Measurements from ENCODE around the gene ZC3H7A.

Gene ZC3H7A

DNA sequence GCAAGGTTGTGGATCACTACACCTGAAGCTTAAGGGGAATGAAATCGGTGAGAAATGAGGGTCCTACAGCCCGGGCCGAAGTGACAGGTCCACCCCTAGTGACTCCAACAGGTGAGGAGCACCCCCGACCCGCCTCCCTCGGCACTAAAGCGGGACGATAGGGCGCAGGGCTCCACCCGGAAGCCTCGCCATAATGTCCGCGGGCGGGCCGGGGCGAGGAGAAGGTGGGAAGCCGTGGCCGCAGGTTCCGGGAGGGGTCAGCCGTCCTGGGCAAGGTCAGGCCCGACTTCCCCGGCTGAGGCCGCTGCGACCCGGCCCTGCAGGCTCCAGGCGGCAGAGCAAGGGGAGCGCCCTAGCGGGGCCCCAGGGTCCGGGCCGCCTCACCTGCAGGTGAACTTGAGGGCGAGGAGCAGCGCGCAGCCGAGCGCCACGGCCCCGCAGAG lies 54.9 kb downstream of the ZC3H7A start (continued):
- no peak for TF ChIP-seq ZNF701 (tag by site-specific recombination; IDR thresholded peaks at IDR 0.05)
- TF ChIP-seq, protein P1, sequence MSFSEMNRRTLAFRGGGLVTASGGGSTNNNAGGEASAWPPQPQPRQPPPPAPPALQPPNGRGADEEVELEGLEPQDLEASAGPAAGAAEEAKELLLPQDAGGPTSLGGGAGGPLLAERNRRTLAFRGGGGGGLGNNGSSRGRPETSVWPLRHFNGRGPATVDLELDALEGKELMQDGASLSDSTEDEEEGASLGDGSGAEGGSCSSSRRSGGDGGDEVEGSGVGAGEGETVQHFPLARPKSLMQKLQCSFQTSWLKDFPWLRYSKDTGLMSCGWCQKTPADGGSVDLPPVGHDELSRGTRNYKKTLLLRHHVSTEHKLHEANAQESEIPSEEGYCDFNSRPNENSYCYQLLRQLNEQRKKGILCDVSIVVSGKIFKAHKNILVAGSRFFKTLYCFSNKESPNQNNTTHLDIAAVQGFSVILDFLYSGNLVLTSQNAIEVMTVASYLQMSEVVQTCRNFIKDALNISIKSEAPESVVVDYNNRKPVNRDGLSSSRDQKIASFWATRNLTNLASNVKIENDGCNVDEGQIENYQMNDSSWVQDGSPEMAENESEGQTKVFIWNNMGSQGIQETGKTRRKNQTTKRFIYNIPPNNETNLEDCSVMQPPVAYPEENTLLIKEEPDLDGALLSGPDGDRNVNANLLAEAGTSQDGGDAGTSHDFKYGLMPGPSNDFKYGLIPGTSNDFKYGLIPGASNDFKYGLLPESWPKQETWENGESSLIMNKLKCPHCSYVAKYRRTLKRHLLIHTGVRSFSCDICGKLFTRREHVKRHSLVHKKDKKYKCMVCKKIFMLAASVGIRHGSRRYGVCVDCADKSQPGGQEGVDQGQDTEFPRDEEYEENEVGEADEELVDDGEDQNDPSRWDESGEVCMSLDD (tag by site-specific recombination; IDR thresholded peaks at IDR 0.05): no peak
- TF ChIP-seq SP2 (tag by site-specific recombination; IDR thresholded peaks at IDR 0.05): peak; percentile 79
- TF ChIP-seq WT1 (tag by site-specific recombination; IDR thresholded peaks at IDR 0.05): no peak
- TF ChIP-seq BCL11A (tag by site-specific recombination; IDR thresholded peaks at IDR 0.05; ENCODE audit: low read depth): no peak
- no peak for TF ChIP-seq ZNF350 (tag by site-specific recombination; IDR thresholded peaks at IDR 0.05)
- TF ChIP-seq EGR2 (tag by site-specific recombination; IDR thresholded peaks at IDR 0.05; ENCODE audit: low read depth): no peak; the same call in 1 of the 2 replicates
- TF ChIP-seq, protein P2, sequence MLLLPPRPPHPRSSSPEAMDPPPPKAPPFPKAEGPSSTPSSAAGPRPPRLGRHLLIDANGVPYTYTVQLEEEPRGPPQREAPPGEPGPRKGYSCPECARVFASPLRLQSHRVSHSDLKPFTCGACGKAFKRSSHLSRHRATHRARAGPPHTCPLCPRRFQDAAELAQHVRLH (tag by site-specific recombination; IDR thresholded peaks at IDR 0.05): peak; percentile 1; the same call in 1 of the 2 replicates
- TF ChIP-seq, protein P3, sequence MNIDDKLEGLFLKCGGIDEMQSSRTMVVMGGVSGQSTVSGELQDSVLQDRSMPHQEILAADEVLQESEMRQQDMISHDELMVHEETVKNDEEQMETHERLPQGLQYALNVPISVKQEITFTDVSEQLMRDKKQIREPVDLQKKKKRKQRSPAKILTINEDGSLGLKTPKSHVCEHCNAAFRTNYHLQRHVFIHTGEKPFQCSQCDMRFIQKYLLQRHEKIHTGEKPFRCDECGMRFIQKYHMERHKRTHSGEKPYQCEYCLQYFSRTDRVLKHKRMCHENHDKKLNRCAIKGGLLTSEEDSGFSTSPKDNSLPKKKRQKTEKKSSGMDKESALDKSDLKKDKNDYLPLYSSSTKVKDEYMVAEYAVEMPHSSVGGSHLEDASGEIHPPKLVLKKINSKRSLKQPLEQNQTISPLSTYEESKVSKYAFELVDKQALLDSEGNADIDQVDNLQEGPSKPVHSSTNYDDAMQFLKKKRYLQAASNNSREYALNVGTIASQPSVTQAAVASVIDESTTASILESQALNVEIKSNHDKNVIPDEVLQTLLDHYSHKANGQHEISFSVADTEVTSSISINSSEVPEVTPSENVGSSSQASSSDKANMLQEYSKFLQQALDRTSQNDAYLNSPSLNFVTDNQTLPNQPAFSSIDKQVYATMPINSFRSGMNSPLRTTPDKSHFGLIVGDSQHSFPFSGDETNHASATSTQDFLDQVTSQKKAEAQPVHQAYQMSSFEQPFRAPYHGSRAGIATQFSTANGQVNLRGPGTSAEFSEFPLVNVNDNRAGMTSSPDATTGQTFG (tag by site-specific recombination; IDR thresholded peaks at IDR 0.05; ENCODE audit: borderline replicate concordance): no peak
- TF ChIP-seq, protein P4, sequence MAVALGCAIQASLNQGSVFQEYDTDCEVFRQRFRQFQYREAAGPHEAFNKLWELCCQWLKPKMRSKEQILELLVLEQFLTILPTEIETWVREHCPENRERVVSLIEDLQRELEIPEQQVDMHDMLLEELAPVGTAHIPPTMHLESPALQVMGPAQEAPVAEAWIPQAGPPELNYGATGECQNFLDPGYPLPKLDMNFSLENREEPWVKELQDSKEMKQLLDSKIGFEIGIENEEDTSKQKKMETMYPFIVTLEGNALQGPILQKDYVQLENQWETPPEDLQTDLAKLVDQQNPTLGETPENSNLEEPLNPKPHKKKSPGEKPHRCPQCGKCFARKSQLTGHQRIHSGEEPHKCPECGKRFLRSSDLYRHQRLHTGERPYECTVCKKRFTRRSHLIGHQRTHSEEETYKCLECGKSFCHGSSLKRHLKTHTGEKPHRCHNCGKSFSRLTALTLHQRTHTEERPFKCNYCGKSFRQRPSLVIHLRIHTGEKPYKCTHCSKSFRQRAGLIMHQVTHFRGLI (tag by site-specific recombination; IDR thresholded peaks at IDR 0.05): no peak
- TF ChIP-seq ZNF10 (tag by site-specific recombination; IDR thresholded peaks at IDR 0.05): 0 out of 2 replicates have a peak, but pooled peaks have one; percentile 33
- TF ChIP-seq KLF9 (tag by site-specific recombination; IDR thresholded peaks at IDR 0.05; ENCODE audit: low read depth): peak; percentile 30
- peak; percentile 15; the same call in 1 of the 2 replicates for TF ChIP-seq ZFP37 (tag by site-specific recombination; IDR thresholded peaks at IDR 0.05)
- TF ChIP-seq ZSCAN23 (tag by site-specific recombination; IDR thresholded peaks at IDR 0.05): 0 out of 2 replicates have a peak, but pooled peaks have one; percentile 7
- TF ChIP-seq ZNF394 (tag by site-specific recombination; IDR thresholded peaks at IDR 0.05; ENCODE audit: borderline replicate concordance): 0 out of 2 replicates have a peak, but pooled peaks have one; percentile 4
- no peak for TF ChIP-seq ZNF146 (tag by site-specific recombination; IDR thresholded peaks at IDR 0.05)
- TF ChIP-seq, protein P5, sequence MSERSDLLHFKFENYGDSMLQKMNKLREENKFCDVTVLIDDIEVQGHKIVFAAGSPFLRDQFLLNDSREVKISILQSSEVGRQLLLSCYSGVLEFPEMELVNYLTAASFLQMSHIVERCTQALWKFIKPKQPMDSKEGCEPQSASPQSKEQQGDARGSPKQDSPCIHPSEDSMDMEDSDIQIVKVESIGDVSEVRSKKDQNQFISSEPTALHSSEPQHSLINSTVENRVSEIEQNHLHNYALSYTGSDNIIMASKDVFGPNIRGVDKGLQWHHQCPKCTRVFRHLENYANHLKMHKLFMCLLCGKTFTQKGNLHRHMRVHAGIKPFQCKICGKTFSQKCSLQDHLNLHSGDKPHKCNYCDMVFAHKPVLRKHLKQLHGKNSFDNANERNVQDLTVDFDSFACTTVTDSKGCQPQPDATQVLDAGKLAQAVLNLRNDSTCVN (tag by site-specific recombination; optimal IDR thresholded peaks at IDR 0.05): peak; percentile 66
- TF ChIP-seq SCRT1 (tag by site-specific recombination; IDR thresholded peaks at IDR 0.05; ENCODE audit: borderline replicate concordance): peak; percentile 67; the same call in 1 of the 2 replicates
- no peak for TF ChIP-seq ZNF16 (tag by site-specific recombination; IDR thresholded peaks at IDR 0.05; ENCODE audit: low read depth)
- no peak for TF ChIP-seq SALL2 (tag by site-specific recombination; IDR thresholded peaks at IDR 0.05; ENCODE audit: borderline replicate concordance)
- no peak for TF ChIP-seq ZIC2 (tag by site-specific recombination; IDR thresholded peaks at IDR 0.05)
- TF ChIP-seq, protein P6, sequence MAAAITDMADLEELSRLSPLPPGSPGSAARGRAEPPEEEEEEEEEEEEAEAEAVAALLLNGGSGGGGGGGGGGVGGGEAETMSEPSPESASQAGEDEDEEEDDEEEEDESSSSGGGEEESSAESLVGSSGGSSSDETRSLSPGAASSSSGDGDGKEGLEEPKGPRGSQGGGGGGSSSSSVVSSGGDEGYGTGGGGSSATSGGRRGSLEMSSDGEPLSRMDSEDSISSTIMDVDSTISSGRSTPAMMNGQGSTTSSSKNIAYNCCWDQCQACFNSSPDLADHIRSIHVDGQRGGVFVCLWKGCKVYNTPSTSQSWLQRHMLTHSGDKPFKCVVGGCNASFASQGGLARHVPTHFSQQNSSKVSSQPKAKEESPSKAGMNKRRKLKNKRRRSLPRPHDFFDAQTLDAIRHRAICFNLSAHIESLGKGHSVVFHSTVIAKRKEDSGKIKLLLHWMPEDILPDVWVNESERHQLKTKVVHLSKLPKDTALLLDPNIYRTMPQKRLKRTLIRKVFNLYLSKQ (tag by site-specific recombination; IDR thresholded peaks at IDR 0.05; ENCODE audit: borderline replicate concordance): no peak
- TF ChIP-seq ZBTB20 (tag by site-specific recombination; IDR thresholded peaks at IDR 0.05): peak; percentile 61; the same call in 1 of the 2 replicates
- no peak for TF ChIP-seq ZNF629 (tag by site-specific recombination; IDR thresholded peaks at IDR 0.05)
- peak; percentile 53 for TF ChIP-seq ZNF335 (tag by site-specific recombination; conservative IDR thresholded peaks at IDR 0.05)
- TF ChIP-seq, protein P7, sequence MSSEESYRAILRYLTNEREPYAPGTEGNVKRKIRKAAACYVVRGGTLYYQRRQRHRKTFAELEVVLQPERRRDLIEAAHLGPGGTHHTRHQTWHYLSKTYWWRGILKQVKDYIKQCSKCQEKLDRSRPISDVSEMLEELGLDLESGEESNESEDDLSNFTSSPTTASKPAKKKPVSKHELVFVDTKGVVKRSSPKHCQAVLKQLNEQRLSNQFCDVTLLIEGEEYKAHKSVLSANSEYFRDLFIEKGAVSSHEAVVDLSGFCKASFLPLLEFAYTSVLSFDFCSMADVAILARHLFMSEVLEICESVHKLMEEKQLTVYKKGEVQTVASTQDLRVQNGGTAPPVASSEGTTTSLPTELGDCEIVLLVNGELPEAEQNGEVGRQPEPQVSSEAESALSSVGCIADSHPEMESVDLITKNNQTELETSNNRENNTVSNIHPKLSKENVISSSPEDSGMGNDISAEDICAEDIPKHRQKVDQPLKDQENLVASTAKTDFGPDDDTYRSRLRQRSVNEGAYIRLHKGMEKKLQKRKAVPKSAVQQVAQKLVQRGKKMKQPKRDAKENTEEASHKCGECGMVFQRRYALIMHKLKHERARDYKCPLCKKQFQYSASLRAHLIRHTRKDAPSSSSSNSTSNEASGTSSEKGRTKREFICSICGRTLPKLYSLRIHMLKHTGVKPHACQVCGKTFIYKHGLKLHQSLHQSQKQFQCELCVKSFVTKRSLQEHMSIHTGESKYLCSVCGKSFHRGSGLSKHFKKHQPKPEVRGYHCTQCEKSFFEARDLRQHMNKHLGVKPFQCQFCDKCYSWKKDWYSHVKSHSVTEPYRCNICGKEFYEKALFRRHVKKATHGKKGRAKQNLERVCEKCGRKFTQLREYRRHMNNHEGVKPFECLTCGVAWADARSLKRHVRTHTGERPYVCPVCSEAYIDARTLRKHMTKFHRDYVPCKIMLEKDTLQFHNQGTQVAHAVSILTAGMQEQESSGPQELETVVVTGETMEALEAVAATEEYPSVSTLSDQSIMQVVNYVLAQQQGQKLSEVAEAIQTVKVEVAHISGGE (tag by site-specific recombination; conservative IDR thresholded peaks at IDR 0.05; ENCODE audit: low read depth): peak; percentile 58; the same call in 1 of the 2 replicates
- no peak for TF ChIP-seq TCF7L2 (IDR thresholded peaks at IDR 0.05; ENCODE audit: borderline replicate concordance, low read depth, low read length)
